Measurements from ENCODE around the gene SLC13A2. TPM values are rescaled to one million over a fixed set of nuclear protein-coding genes. Genes with fewer than 3 reads are reported as not detected.
A peak's percentile ranks its signal among the peaks of the same experiment; 100 is the strongest.

SLC13A2 gene
- polyA plus RNA-seq, 3 donors: 12.2 to 16.7 (median 13.3) TPM

- DNase-seq (ENCODE audit: extremely low read depth in 1 of 11, low read depth in 9 of 11, low spot score in 4 of 11): no peak
These were observed 52.9 kb downstream of the SLC13A2 start for GRCh38 chr17:28526381-28526780.

GRCh38 chr17:28527181-28527681 lies 53.8 kb downstream of the SLC13A2 start:
- no peak for DNase-seq (ENCODE audit: extremely low read depth in 1 of 11, low read depth in 9 of 11, low spot score in 4 of 11)

GRCh38 chr17:28527859-28528258 lies 54.4 kb downstream of the SLC13A2 start:
- DNase-seq (ENCODE audit: extremely low read depth in 1 of 11, low read depth in 9 of 11, low spot score in 4 of 11): no peak

- DNase-seq (ENCODE audit: extremely low read depth in 1 of 11, low read depth in 9 of 11, low spot score in 4 of 11): no peak
These were observed 55.0 kb downstream of the SLC13A2 start for GRCh38 chr17:28528327-28529012.

- no peak for DNase-seq (ENCODE audit: extremely low read depth in 1 of 11, low read depth in 9 of 11, low spot score in 4 of 11)
These were observed 55.6 kb downstream of the SLC13A2 start for GRCh38 chr17:28529013-28529400.

- DNase-seq (ENCODE audit: extremely low read depth in 1 of 11, low read depth in 9 of 11, low spot score in 4 of 11): no peak
These were observed 56.8 kb downstream of the SLC13A2 start for GRCh38 chr17:28530250-28530649.

GRCh38 chr17:28530926-28531325 lies 57.5 kb downstream of the SLC13A2 start:
- DNase-seq (ENCODE audit: extremely low read depth in 1 of 11, low read depth in 9 of 11, low spot score in 4 of 11): no peak

- DNase-seq (ENCODE audit: extremely low read depth in 1 of 11, low read depth in 9 of 11, low spot score in 4 of 11): peak in 2 of 11 donors; percentile 24 to 29
These were observed 58.9 kb downstream of the SLC13A2 start for GRCh38 chr17:28532050-28532960.

GRCh38 chr17:28533091-28533807 lies 59.8 kb downstream of the SLC13A2 start:
- no peak for DNase-seq (ENCODE audit: extremely low read depth in 1 of 11, low read depth in 9 of 11, low spot score in 4 of 11)

- DNase-seq (ENCODE audit: extremely low read depth in 1 of 11, low read depth in 9 of 11, low spot score in 4 of 11): no peak
These were observed 61.4 kb downstream of the SLC13A2 start for GRCh38 chr17:28534740-28535375.

- DNase-seq (ENCODE audit: extremely low read depth in 1 of 11, low read depth in 9 of 11, low spot score in 4 of 11): no peak
These were observed 63.2 kb downstream of the SLC13A2 start for GRCh38 chr17:28536532-28537218.

- no peak for DNase-seq (ENCODE audit: extremely low read depth in 1 of 11, low read depth in 9 of 11, low spot score in 4 of 11)
These were observed 63.8 kb downstream of the SLC13A2 start for GRCh38 chr17:28537219-28537610.

GRCh38 chr17:28538296-28538895 lies 65.0 kb downstream of the SLC13A2 start:
- no peak for DNase-seq (ENCODE audit: extremely low read depth in 1 of 11, low read depth in 9 of 11, low spot score in 4 of 11)

- no peak for DNase-seq (ENCODE audit: extremely low read depth in 1 of 11, low read depth in 9 of 11, low spot score in 4 of 11)
These were observed 66.8 kb downstream of the SLC13A2 start for GRCh38 chr17:28540231-28540630.

- DNase-seq (ENCODE audit: extremely low read depth in 1 of 11, low read depth in 9 of 11, low spot score in 4 of 11): no peak
These were observed 68.0 kb downstream of the SLC13A2 start for GRCh38 chr17:28541439-28541838.

GRCh38 chr17:28544402-28545140 lies 71.1 kb downstream of the SLC13A2 start:
- DNase-seq (ENCODE audit: extremely low read depth in 1 of 11, low read depth in 9 of 11, low spot score in 4 of 11): no peak

GRCh38 chr17:28545141-28545503 lies 71.7 kb downstream of the SLC13A2 start:
- no peak for DNase-seq (ENCODE audit: extremely low read depth in 1 of 11, low read depth in 9 of 11, low spot score in 4 of 11)

All from renal cortex interstitium (tissue), 11 donors.